H9 (cell line): ENCODE results near the gene DNAJB2. TPM values are rescaled to one million over a fixed set of nuclear protein-coding genes. Genes with fewer than 3 reads are reported as not detected.

Experiments used
- DNase-seq: peaks from one replicate; pipeline ENCODE4 v3.0.0-alpha.2; 2017
- H2AFZ ChIP-seq: one replicate; pipeline ENCODE4 v1.6.1; 2013; ENCODE audit warnings: mild to moderate bottlenecking, low read length, control low read depth, moderate library complexity
- H2AK5ac ChIP-seq: 2 replicates; pipeline ENCODE4 v1.6.1; 2013; ENCODE audit warnings: low read length, control low read depth, mixed read lengths; ENCODE audit not compliant: insufficient read length
- H2BK120ac ChIP-seq: one replicate; pipeline ENCODE4 v1.6.1; 2013; ENCODE audit warnings: low read depth, mild to moderate bottlenecking, low read length, control low read depth, inconsistent platforms; ENCODE audit not compliant: poor library complexity, severe bottlenecking
- H2BK12ac ChIP-seq: 2 replicates; pipeline ENCODE4 v1.6.1; 2013; ENCODE audit warnings: low read length, control low read depth, mixed read lengths, low read depth; ENCODE audit not compliant: insufficient read length
- H2BK15ac ChIP-seq: 2 replicates; pipeline ENCODE4 v1.6.1; 2013; ENCODE audit warnings: low read depth, low read length, control low read depth
- H2BK20ac ChIP-seq: one replicate; pipeline ENCODE4 v1.6.1; 2013; ENCODE audit warnings: low read depth, mild to moderate bottlenecking, low read length, control low read depth, inconsistent platforms; ENCODE audit not compliant: poor library complexity, severe bottlenecking
- H2BK5ac ChIP-seq: 2 replicates; pipeline ENCODE4 v1.6.1; 2013; ENCODE audit warnings: low read length, control low read depth, mixed read lengths; ENCODE audit not compliant: insufficient read length
- H3K14ac ChIP-seq: 2 replicates; pipeline ENCODE4 v1.6.1; 2013; ENCODE audit warnings: low read length, control low read depth; ENCODE audit not compliant: insufficient read depth
- H3K18ac ChIP-seq: 2 replicates; pipeline ENCODE4 v1.6.1; 2013; ENCODE audit warnings: low read depth, mild to moderate bottlenecking, mixed read lengths, low read length, control low read depth; ENCODE audit not compliant: insufficient read length
- H3K23ac ChIP-seq: 2 replicates; pipeline ENCODE4 v1.6.1; 2013; ENCODE audit warnings: low read length, control low read depth, mixed read lengths, low read depth; ENCODE audit not compliant: insufficient read length
- H3K23me2 ChIP-seq: 2 replicates; pipeline ENCODE4 v1.6.1; 2013; ENCODE audit warnings: low read depth, mild to moderate bottlenecking, mixed read lengths, low read length, control low read depth; ENCODE audit not compliant: insufficient read length, poor library complexity, severe bottlenecking
- H3K27ac ChIP-seq: 2 replicates; pipeline ENCODE4 v1.5.1; 2013; ENCODE audit warnings: low read length, control low read depth, mixed read lengths, low read depth; ENCODE audit not compliant: insufficient read length
- H3K27me3 ChIP-seq: 2 replicates; pipeline ENCODE4 v1.6.1; 2013; ENCODE audit warnings: low read length, control low read depth, inconsistent platforms; ENCODE audit not compliant: insufficient read depth
- H3K4ac ChIP-seq: 2 replicates; pipeline ENCODE4 v1.6.1; 2013; ENCODE audit warnings: low read depth, mild to moderate bottlenecking, control low read depth, inconsistent platforms, low read length, moderate library complexity
- H3K4me1 ChIP-seq: 2 replicates; pipeline ENCODE4 v1.6.1; 2013; ENCODE audit warnings: low read length, control low read depth, inconsistent platforms; ENCODE audit not compliant: insufficient read depth
- H3K4me2 ChIP-seq: 2 replicates; pipeline ENCODE4 v1.6.1; 2013; ENCODE audit warnings: low read length, control low read depth, mixed read lengths; ENCODE audit not compliant: insufficient read length, insufficient read depth
- H3K56ac ChIP-seq: 2 replicates; pipeline ENCODE4 v1.6.1; 2013; ENCODE audit warnings: low read depth, mild to moderate bottlenecking, mixed read lengths, low read length, control low read depth; ENCODE audit not compliant: insufficient read length
- H3K79me1 ChIP-seq: 2 replicates; pipeline ENCODE4 v1.6.1; 2013; ENCODE audit warnings: low read depth, mild to moderate bottlenecking, moderate library complexity, low read length, control low read depth, inconsistent platforms; ENCODE audit not compliant: insufficient read depth, poor library complexity, severe bottlenecking
- H3K79me2 ChIP-seq: 2 replicates; pipeline ENCODE4 v1.6.1; 2013; ENCODE audit warnings: low read length, control low read depth, inconsistent platforms; ENCODE audit not compliant: insufficient read depth
- H3K9ac ChIP-seq: 2 replicates; pipeline ENCODE4 v1.6.1; 2013; ENCODE audit warnings: low read length, control low read depth, mixed read lengths; ENCODE audit not compliant: insufficient read length; ENCODE audit errors: extremely low read depth
- H3K9me3 ChIP-seq: one replicate; pipeline ENCODE4 v1.6.1; 2013; ENCODE audit warnings: low read depth, low read length, inconsistent platforms; ENCODE audit not compliant: control insufficient read depth
- H3T11ph ChIP-seq: one replicate; pipeline ENCODE4 v1.6.1; 2013; ENCODE audit warnings: mild to moderate bottlenecking, low read length, control low read depth, inconsistent platforms
- H4K20me1 ChIP-seq: one replicate; pipeline ENCODE4 v1.6.1; 2013; ENCODE audit not compliant: control insufficient read depth, insufficient read length, insufficient read depth
- H4K5ac ChIP-seq: 2 replicates; pipeline ENCODE4 v1.6.1; 2013; ENCODE audit warnings: low read depth, mild to moderate bottlenecking, mixed read lengths, low read length, control low read depth; ENCODE audit not compliant: insufficient read length
- H4K8ac ChIP-seq: replicated peaks from 2 replicates; pipeline ENCODE4 v1.6.1; 2013; ENCODE audit warnings: low read length, control low read depth, mixed read lengths, low read depth; ENCODE audit not compliant: insufficient read length
- H4K91ac ChIP-seq: 2 replicates; pipeline ENCODE4 v1.6.1; 2013; ENCODE audit warnings: low read depth, mild to moderate bottlenecking, moderate library complexity, mixed read lengths, low read length, control low read depth; ENCODE audit not compliant: insufficient read length
- H3K27ac Mint-ChIP-seq, 3 experiments: 2 replicates in 2 of 3; 3 replicates in 1 of 3; pipeline ENCODE4 v1.8.0; 2020 to 2021; ENCODE audit warnings: mixed read lengths in 3 of 3, mild to moderate bottlenecking in 1 of 3, moderate library complexity in 1 of 3
- H3K27me3 Mint-ChIP-seq: 2 replicates; pipeline ENCODE4 v1.8.0; 2021; ENCODE audit warnings: low read depth, mild to moderate bottlenecking, moderate library complexity, mixed read lengths
- H3K36me3 Mint-ChIP-seq, 3 experiments: 2 replicates in 2 of 3; 3 replicates in 1 of 3; pipeline ENCODE4 v1.8.0; 2020 to 2021; ENCODE audit warnings: low read depth in 3 of 3, mixed read lengths in 3 of 3; ENCODE audit not compliant: insufficient read depth in 1 of 3
- H3K4me1 Mint-ChIP-seq, 2 experiments: 2 replicates each; pipeline ENCODE4 v1.8.0; 2020; ENCODE audit warnings: mixed read lengths in 2 of 2
- H3K4me3 Mint-ChIP-seq, 2 experiments: 2 replicates in 1 of 2; 3 replicates in 1 of 2; pipeline ENCODE4 v1.8.0; 2020 to 2021; ENCODE audit warnings: mild to moderate bottlenecking in 2 of 2, mixed read lengths in 2 of 2, moderate library complexity in 1 of 2
- H3K9me3 Mint-ChIP-seq, 2 experiments: 2 replicates in 1 of 2; 3 replicates in 1 of 2; pipeline ENCODE4 v1.8.0; 2020; ENCODE audit warnings: mild to moderate bottlenecking in 2 of 2, mixed read lengths in 2 of 2, moderate library complexity in 1 of 2
- WGBS: extraction: QIAGEN DNeasy Blood & Tissue Kit; methylation state at CpG from one replicate; pipeline ENCODE4 v1.1.7; 2013; ENCODE audit warnings: missing lambda C conversion rate, low lambda C conversion rate, mixed read lengths; ENCODE audit not compliant: insufficient read length; ENCODE audit errors: extremely low coverage; 5-methylcytosine and 5-hydroxymethylcytosine counted together
- total RNA-seq: library from RNA; stranded (reverse); gene quantifications from 2 replicates; pipeline ENCODE4 v1.2.1, GENCODE V29; 2021
- TF ChIP-seq, protein P1 (sequence below): fragments of 200-600 bp; sonication (generic); conservative IDR thresholded peaks from 3 replicates; pipeline ENCODE4 v1.8.0; 2021; ENCODE audit warnings: antibody characterized with exemption, mild to moderate bottlenecking

DNAJB2 gene
- total RNA-seq, 1 experiment from 2014 or later: 34.1 TPM

GRCh38 chr2:219293736-219294231 is 14.6 kb downstream of the DNAJB2 start:
- H3T11ph ChIP-seq: no peak overlapping the region
- no peak overlapping the region for H3K23ac ChIP-seq
- no peak overlapping the region for H4K91ac ChIP-seq
- peaks cover 6% of the 10 kb centered on the region for H3K23me2 ChIP-seq
- H2BK5ac ChIP-seq: no peak overlapping the region
- no peak overlapping the region for H2BK20ac ChIP-seq
- H3K79me1 ChIP-seq: no peaks in the 10 kb centered on the region
- no peak overlapping the region for H4K8ac ChIP-seq
- H3K14ac ChIP-seq: no peak overlapping the region
- peak overlapping the region; percentile 88 for H3K4me2 ChIP-seq
- no peak for DNase-seq
- H3K27me3 ChIP-seq: no peaks in the 10 kb centered on the region; the same call in 1 of the 2 replicates
- no peaks in the 10 kb centered on the region for H4K20me1 ChIP-seq
- no peak overlapping the region for H3K27ac ChIP-seq
- no peak overlapping the region for H2BK12ac ChIP-seq
- Mint-ChIP-seq H3K36me3 (peaks cover 0 to 4% (median 2%) of the 10 kb centered on the region in 3 experiments; a peak in 2 of 7 replicates), H3K4me3 (peak overlapping the region; percentile 81 to 84), H3K27me3 (peaks cover 53% of the 10 kb centered on the region), H3K27ac (no peak overlapping the region), H3K9me3 (peaks cover 2 to 7% of the 10 kb centered on the region in 2 experiments; a peak in 3 of 5 replicates), H3K4me1 (peaks cover 11 to 13% of the 10 kb centered on the region in 2 experiments)
- no peak overlapping the region for H2BK15ac ChIP-seq
- no peaks in the 10 kb centered on the region for H3K4me1 ChIP-seq
- H3K9me3 ChIP-seq: no peaks in the 10 kb centered on the region
- no peak overlapping the region for H3K4ac ChIP-seq
- no peak overlapping the region for H4K5ac ChIP-seq
- no peak overlapping the region for H2AK5ac ChIP-seq
- TF ChIP-seq, protein P1, sequence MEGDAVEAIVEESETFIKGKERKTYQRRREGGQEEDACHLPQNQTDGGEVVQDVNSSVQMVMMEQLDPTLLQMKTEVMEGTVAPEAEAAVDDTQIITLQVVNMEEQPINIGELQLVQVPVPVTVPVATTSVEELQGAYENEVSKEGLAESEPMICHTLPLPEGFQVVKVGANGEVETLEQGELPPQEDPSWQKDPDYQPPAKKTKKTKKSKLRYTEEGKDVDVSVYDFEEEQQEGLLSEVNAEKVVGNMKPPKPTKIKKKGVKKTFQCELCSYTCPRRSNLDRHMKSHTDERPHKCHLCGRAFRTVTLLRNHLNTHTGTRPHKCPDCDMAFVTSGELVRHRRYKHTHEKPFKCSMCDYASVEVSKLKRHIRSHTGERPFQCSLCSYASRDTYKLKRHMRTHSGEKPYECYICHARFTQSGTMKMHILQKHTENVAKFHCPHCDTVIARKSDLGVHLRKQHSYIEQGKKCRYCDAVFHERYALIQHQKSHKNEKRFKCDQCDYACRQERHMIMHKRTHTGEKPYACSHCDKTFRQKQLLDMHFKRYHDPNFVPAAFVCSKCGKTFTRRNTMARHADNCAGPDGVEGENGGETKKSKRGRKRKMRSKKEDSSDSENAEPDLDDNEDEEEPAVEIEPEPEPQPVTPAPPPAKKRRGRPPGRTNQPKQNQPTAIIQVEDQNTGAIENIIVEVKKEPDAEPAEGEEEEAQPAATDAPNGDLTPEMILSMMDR: no peak
- no peak overlapping the region for H3K9ac ChIP-seq
- no peaks in the 10 kb centered on the region for H3K79me2 ChIP-seq
- no peak overlapping the region for H2AFZ ChIP-seq
- no peak overlapping the region for H3K56ac ChIP-seq
- H2BK120ac ChIP-seq: no peak overlapping the region
- WGBS: no CpG with 5 or more reads among the region's 5 CpGs
- H3K18ac ChIP-seq: no peak overlapping the region
